Myocyte (in vitro differentiated cells): ENCODE results near the gene NHSL2. TPM values are rescaled to one million over a fixed set of nuclear protein-coding genes. Genes with fewer than 3 reads are reported as not detected.
"Not testable (repeated sequence)": the region's sequence is repeated elsewhere in the genome, so short reads cannot be mapped to it uniquely, and the experiment has no call there.

Experiments used
- DNase-seq: peaks from one replicate; pipeline ENCODE4 v3.0.0-alpha.2; 2012; ENCODE audit warnings: low read depth
- polyA plus RNA-seq: library from polyadenylated mRNA; unstranded; fragments of >200 nt; gene quantifications from one replicate; pipeline ENCODE4 v1.2.1, GENCODE V29; 2012; ENCODE audit warnings: missing spikeins
- total RNA-seq: library from RNA; depleted of rRNA; stranded (reverse); fragments of >200 nt; gene quantifications from 2 replicates; pipeline ENCODE4 v1.2.3, GENCODE V29; 2014

NHSL2 gene
- 0.19 and 0.21 TPM in 2 replicates for total RNA-seq
- 0.08 TPM for polyA plus RNA-seq

DNA sequence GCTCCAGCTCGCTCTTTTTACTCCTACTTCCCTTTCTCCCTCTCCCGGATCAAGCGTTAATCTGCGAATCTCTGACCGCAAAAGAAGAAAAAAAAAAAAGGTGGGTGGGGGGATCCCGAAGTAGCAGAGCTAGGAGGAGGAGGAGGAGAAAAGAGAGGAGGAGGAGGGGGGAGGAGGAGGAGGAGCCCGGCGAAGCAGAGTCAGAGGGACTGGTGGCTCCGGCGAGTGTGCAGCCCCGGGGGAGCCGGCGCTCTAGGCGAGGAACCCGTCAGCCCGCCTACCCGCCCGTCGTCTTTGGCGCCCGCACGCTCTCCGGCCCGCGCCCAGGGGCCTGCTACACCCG is at the start of gene NHSL2:
TSS of gene NHSL2 (plus strand) at position 203 of the 343 bp plus-strand sequence.
- DNase-seq = no peak

DNA sequence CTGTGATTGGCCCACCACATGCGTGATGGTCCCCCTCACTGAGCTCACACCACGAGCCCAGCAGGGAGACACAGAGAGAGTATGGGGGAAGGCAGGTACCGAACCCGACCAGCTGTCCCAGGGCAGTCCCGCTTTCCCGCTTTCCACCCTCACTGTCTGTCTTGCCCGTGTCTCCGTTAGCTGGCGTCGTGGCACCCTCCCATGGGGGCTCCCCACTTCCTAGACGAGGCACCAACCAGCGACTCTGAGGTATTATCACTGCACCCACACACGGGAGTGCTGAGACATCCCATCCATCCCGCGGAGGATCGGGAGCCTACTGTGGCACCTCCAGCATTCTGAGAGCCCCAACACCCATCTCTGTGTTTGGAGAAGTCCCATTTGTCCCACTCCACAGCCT is 43.0 kb upstream of the NHSL2 start:
- no peak for DNase-seq

DNA sequence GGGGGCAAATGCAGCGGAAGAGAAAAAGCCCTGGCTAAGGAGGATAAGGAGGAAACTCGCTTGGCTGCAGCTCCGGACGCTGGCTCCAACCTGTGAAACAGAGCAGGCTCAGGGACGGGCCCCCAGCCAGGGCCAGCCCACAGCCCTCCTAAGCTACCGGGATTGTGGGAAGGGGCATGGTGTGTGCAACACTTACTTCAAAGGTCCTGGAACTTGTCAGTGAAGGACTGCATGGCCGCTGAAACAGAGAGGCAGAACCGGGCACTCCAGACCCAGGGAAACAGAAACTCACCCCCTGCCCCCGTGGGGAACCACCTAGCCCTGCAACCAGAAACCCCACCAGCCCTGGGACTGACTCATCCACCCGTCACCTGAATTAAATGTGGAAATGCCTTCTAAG is 41.1 kb upstream of the NHSL2 start:
- DNase-seq = not testable (repeated sequence)

DNA sequence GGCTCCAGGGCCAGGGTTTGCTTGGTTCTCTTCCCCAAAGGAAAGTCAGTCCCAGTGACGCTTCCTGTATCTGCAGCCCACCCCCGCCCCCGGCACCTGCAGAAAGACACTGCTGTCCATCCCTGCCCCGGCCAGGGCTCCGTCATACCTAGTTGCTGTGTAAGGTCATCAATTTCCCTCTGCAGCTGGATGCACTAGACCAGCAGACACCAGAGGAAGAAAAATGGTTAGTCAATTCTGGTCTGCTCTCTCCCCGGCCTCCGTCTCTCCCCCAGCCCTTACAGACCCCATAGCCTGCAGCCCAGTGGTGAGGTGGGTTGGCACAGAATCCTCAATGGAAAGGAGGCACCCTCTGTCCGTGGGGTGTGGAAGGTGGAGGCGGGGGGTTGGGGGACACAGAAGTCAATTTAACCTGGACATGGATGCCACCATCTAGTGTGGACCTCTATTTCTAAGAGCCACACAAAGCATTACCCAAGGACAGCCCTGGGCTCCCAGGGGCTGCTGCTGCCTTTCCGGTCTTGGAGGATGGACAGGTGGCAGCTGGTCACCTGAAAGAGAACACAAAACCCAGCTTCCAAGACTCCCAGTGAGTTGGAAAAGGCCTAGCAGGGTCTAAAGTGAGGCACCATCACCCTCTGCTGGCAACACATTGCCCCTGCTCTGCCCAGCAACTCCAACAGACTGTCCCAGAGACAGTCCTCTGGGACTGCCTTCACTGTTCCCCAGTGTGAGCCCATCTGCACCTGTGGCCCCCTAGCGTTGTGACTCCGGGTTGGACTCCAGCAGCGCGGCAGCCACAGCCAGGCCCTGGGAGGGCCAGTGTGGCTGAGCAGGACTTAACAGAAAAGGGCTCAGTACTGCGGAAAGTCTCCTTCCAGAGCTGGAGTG is 40.2 kb upstream of the NHSL2 start:
- DNase-seq = peak; percentile 9

DNA sequence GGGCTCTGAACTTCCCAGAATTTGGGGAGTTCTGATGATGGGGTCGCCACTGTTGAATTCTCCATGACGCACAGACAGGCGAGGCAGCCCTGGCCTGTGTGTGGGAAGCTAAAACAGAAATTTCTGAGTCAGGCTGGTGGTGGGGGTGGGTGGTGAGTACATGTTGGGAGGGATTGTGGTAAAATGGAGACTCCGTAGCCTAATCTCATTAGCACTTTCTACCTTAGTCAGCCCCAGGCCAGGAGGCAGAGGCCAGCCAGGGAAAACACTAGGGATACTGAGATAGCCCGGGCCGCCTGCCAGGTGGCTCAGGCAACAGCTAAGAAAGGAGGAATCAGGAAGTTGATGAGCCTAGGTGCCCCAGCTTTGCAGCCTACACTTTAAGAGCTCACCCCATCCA is 39.3 kb upstream of the NHSL2 start:
- DNase-seq = no peak

DNA sequence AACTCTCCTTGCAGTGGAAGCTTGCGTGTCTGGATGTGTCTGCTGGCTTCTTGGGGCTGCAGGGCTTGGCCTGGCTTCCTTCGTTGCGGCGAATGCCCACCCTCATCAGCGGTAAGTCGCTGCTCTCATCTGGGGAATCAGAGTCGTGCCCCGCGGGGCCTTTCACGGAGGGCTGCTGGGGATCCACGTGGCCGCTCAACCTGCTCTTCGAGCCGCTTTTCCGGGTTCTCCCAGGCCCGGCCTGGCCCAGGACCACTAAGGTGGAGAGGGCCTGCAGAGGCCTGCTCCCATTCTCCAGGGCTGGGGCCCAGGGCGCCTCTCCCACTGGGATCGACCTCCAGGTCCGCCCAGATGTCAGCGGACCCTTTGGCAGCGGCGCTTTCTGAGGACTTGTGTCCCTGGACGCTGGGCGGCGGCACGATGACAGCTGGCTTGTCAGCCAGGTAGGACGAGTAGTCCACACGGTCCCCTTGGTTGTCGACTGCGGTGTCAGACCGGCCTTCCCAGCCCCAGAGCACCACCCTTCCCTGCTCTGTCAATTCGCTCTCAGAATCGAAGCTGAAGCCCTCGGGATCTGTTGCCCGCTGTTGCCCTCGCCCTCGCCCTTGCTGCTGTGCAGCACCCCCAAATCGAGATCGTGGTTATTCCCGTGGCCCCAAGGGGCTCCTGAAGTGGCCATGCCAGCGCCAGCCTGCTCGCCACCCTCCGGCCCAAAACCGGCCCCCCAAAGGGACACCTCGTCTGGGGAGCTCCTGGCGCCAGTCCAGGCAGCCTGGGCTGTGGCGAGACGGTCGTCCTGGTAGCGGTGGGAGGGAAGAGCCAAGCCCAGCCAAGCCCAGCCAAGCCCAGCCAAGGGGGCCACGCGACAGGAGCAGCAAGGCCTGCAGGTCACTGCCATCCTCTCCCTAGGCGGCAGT is 37.8 kb upstream of the NHSL2 start:
- DNase-seq = no peak

DNA sequence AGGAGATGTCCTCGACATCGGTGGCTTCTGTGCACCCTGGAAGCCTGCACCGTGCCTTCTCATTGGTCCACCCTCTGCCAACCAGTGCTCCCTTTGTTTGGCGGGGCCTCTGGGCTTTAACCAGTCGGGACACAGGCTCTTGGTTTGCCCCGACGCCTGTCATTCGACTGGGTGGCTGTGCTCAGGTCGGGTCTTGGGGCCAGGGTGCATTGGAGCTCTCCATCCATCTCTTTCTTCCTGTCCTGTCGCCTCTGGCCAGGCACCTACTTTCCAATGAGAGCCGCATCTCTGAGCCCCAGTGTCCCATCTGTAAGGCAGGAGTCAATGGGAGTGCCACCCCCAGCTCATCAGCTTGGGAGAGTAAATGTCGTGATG is 37.2 kb upstream of the NHSL2 start:
- no peak for DNase-seq

DNA sequence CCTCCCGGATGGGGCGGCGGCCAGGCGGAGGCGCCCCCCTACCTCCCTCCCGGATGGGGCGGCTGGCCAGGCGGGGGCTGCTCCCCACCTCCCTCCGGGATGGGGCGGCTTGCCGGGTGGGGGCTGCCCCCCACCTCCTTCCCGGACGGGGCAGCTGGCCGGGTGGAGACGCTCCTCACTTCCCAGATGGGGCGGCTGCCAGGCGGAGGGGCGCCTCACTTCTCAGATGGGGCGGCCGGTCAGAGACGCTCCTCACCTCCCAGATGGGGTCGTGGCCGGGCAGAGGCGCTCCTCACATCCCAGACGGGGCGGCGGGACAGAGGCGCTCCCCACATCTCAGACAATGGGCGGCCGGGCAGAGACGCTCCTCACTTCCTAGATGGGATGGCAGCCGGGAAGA is 33.8 kb upstream of the NHSL2 start:
- DNase-seq = not testable (repeated sequence)

DNA sequence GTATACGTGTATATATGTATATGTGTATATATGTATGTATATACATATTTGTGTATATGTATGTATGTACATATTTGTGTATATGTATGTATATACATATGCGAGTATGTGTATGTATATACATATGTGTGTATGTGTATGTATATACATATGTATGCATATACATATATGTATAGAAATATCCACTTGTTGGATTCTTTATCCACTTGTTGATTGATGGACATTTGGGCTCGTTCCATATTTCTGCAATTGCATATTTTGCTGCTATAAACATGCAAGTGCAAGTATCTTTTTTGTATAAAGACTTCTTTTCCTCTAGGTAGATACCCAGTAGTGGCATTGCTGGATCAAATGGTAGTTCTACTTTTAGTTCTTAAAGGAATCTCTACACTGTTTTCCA is 25.5 kb upstream of the NHSL2 start:
- DNase-seq = no peak

DNA sequence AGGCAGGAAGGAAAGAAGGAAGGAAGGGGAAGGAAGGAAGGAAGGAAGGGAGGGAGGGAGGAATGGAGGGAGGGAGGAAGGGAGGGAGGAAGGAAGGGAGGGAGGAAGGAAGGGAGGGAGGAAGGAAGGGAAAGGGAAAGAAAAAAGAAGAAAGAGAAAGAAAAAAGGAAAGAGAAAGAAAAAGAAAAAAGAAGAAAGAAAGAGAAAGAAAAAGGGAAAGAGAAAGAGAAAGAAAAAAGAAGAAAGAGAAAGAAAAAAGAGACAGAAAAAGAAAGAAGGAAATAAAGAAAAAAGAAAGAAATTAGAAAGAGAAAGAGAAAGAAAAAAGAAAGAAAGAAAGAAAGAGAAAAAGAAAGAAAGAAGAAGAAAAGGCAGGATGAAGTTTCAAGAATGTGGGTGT is 15.0 kb upstream of the NHSL2 start:
- no peak for DNase-seq

DNA sequence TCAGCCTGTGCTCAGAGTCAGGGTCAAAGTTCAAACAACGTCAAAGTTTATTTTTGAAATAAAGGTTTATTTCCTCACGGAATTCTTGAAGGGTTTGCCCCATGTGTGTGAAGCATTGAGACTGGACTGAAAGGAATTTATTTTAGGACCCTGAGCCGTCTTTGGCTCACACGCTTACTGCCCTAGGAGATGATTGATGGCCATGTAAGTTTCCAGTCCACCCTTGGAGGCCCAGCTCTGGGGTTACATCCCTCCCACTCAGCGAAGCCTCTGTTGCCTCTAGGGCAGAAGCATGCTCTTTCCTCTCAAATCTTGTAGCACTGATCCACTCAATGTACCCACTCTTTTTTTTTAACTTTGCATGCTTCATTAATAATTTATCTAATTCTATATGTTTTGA is 4.5 kb upstream of the NHSL2 start:
- DNase-seq = no peak

DNA sequence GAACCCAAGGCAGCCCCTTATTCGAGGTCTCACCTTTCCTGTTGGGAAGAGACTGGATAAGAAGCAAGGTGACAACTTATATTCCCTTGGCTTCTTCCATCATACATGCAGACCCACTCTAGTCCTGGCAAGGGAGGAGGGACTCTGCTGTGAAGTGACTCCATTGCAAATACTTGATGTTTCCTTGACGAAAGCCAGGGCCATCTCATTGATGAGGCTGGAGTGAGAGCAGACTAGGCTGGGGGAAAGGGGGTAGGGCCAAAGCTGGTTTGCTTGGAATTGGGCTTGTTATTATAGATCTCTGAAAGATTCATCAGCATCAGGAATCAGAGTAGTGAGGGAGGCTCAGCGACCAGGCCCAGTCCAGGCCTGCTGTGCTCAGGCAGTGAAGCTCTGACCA is 2.3 kb upstream of the NHSL2 start:
- no peak for DNase-seq

DNA sequence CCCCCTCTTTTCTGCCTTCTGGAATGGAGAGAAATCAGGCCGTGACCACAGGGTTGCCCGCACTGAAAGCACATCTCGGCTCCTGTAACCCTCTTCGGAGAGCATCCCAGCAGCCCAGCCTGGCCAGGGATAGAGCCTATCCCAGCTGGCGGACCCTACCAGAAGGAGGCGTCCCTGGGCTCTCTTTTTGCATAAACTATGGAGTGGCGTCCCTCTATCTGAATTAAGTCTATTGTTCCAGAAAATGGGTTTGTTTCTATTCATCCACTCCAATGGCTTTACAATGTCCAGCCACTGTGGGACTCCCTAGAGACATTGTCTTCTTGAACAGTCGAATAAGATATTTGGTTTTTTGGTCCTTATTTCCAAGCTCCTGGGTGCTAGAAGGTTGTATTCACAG is 689 bp upstream of the NHSL2 start:
- DNase-seq = no peak

DNA sequence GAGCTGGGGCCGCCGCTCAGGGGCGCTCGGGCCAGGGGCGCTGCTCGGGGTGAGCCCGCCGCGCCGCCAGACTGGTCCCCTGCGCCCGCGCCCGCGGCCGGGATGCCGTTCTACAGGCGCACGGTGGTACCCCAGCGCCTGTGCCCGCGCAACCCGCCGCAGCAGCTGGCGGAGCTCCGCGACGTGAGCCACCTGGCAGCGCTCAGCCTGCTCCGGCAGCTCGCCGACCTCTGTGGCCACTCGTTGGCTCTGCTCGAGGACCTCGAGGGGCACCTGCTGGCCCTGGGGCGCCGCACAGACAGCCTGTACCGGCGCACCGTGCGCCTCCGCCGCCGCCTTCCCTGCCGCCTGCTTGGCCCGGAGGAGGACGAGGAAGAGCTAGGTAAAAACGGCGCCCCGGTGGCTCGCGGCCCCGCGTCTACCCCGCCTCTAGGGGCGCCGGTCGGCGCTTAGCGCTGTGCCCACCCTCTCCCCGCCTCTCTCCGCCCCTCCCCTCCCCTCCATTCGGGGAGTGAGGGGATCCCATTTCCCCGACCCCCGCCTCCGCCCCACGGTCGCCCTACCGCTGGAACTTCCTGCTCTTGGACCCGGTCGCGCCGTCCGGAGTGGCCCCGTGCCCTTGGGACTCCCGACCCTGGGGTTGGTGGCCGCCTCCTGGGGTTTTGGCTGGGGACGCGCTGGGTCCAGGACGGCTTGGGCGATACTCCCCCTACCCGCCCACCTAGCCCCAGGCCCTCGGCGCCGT is 513 bp downstream of the NHSL2 start:
- DNase-seq = no peak

DNA sequence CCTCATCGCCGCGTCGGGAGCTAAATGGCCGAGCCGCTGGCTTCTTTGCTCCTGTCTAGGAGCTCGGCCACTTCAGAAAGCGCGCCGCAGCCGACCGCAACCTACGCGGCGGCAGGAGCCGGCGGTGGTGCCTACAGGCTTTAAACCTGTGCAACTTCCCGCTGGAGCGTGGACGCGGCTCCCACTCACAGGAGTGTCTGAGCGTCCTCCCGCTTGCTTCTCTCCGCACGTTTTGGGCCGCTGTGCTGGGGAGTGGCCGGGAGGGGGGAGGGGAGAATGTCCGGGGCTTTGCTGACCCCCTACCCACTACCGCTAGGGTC is 1.0 kb downstream of the NHSL2 start:
- DNase-seq = no peak

DNA sequence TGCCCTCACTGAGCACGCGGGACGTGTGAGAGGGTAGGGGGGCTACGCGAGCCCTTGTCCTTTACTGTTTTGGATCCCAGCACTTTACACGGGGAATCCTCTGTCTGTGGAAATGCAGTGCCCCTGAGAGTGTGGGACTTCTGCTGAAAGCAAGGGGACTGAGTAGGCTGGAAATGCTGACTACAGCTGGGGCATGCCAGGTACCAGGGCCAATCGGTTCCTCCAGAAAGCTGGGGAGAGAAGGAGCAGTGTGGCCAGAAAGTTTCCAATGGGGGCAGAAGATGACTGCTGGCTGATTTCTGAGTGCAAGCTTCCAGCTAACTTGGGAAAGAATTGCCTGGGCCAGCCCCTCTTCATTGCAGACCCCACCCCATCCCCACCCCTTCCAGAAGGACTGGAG is 1.5 kb downstream of the NHSL2 start:
- DNase-seq = no peak

DNA sequence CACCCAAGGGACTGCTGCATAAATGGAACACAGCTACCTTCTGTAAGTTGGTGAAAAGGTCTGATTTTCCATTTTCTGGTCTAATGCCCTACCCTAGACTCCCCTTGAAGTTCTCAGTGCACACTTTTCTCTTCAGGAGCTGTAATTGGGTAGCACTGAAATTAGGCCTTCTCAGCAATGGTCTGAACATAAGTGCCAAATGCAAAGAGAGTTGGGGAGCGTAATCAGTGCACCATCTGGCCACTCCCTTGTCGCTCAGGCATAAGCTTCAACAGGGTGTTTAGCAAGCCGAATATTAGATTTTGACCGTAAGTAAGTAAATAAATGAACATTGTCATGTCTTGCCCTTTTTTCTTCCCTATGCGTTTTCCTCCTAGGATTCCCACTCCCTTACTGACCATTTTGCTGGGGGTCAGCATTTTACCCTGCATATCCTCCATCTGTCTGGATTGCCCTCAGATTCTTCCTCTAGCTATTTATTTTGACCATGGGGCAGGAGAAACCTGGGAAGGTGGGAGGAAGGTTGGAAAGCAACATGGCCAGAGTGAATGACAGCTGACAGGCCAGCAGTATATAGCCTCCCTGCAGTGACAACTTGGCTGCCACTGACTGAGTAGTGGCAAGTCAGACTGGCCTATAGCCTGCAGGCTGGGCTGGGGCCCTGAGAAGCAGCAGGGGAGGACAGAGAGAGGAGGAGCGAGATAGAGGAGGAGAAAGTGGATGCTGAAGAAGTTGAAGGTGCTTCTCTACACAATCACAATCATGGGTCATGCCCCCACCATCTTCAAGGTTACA is 2.7 kb downstream of the NHSL2 start:
- no peak for DNase-seq

DNA sequence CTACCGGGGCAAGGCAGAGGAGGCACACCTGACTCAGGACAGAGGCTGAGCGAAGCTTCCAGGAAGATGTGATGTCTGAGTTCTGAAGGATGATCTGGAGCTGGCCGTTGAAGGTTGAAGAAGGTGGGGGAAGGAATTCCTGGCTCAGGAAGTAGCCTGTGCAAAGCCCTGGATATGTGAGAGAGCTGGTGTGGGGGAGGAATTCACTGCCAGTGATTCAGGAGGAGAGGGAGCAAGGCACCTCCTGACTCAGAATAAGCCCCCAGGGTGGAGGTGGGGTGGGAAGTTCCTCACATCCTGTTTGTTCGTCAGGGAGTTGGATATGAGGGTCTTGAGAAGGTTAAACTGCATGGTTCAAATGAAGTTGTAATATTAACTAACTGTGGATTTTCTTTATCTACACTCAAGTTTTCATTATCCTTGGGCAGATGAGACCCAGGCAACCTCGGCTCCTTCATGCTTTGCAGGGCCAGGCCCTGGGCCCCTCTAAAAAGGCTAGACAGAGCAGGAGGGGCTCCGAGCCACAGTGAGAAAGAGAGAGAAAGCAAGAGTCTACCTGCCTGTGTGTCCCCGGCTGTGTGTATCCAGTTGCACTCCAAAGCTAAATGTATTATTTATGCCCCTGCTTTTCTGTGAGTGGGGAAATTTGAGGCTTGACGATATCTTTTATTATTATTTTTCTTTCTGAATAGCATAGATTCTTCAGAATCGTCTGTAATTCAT is 7.1 kb downstream of the NHSL2 start:
- no peak for DNase-seq

DNA sequence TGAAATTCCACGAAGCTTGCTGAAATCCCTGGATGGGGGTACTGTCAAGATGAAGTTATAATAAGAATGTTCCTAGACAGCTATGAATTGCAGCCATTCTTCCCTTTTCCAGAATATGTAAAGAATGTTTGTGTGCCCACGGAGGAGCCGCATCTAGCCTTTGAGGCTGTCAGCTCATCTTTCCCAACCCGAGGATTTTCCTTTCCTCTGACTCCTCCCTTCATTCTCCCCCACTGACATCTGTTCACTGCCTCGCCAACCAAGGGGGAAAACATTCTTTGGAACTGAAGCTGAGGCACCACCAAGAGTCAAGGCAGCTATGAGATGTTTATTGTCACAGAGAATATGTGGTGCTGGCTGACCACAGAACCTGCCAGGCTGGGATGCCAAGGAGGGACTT is 8.8 kb downstream of the NHSL2 start:
- peak; percentile 47 for DNase-seq

DNA sequence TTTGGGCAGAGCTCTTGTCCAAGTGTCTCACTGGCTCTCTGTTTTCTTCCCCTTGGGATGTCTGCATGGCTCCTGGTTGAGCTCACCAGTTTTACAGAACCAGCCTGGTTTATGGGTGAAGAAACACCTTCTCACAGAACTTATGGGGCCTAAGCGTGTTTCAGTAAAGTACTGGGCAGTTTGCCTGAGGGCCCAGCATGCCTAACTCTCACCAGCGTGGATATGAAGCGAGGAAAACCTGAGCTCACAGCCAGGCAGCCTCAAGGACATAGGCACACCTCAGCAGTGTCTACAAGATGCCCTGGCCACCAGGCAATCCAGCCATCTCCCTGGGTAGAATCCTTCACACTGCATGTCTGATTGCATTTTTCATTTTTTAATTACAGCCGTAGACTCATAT is 9.2 kb downstream of the NHSL2 start:
- no peak for DNase-seq
